HG02588 (cell line): ENCODE results near the gene CHMP6.
"Not testable (repeated sequence)": the region's sequence is repeated elsewhere in the genome, so short reads cannot be mapped to it uniquely, and the experiment has no call there.

ENCODE experiments used
- ATAC-seq: cut with Tn5 transposase; IDR thresholded peaks from one replicate; pipeline ENCODE4 v1.9.1; 2021; ENCODE audit warnings: mild to moderate bottlenecking, moderate library complexity; ENCODE audit not compliant: unreplicated experiment

The CHMP6 gene

GRCh38 chr17:81010935-81011334 is 19.3 kb downstream of the CHMP6 start:
- no peak for ATAC-seq

- no peak for ATAC-seq
Measured at GRCh38 chr17:81011951-81012350, 20.3 kb downstream of the CHMP6 start.

GRCh38 chr17:81012574-81013447 is 21.2 kb downstream of the CHMP6 start:
- ATAC-seq = no peak

GRCh38 chr17:81013642-81014041 is 22.0 kb downstream of the CHMP6 start:
- no peak for ATAC-seq

GRCh38 chr17:81015136-81015535 is 23.5 kb downstream of the CHMP6 start:
- no peak for ATAC-seq

GRCh38 chr17:81016575-81016974 is 24.9 kb downstream of the CHMP6 start:
- ATAC-seq = no peak

- not testable (repeated sequence) for ATAC-seq
Measured at GRCh38 chr17:81017330-81017729, 25.7 kb downstream of the CHMP6 start.

GRCh38 chr17:81018044-81018802 is 26.6 kb downstream of the CHMP6 start:
- no peak for ATAC-seq

- ATAC-seq = no peak
Measured at GRCh38 chr17:81019563-81020442, 28.2 kb downstream of the CHMP6 start.

- no peak for ATAC-seq
Measured at GRCh38 chr17:81020443-81020766, 28.8 kb downstream of the CHMP6 start.

GRCh38 chr17:81020767-81021497 is 29.3 kb downstream of the CHMP6 start:
- no peak for ATAC-seq

- ATAC-seq = no peak
Measured at GRCh38 chr17:81021531-81022343, 30.1 kb downstream of the CHMP6 start.

GRCh38 chr17:81022344-81022676 is 30.7 kb downstream of the CHMP6 start:
- no peak for ATAC-seq

GRCh38 chr17:81025065-81025740 is 33.6 kb downstream of the CHMP6 start:
- no peak for ATAC-seq

GRCh38 chr17:81025741-81026129 is 34.1 kb downstream of the CHMP6 start:
- ATAC-seq = no peak

- ATAC-seq = no peak
Measured at GRCh38 chr17:81026266-81027036, 34.8 kb downstream of the CHMP6 start.

- ATAC-seq = no peak
Measured at GRCh38 chr17:81027038-81027437, 35.4 kb downstream of the CHMP6 start.
